Liver (tissue), 9 donors: ENCODE results near the gene RASAL2. TPM values are rescaled to one million over a fixed set of nuclear protein-coding genes. Genes with fewer than 3 reads are reported as not detected.

Experiments
- DNase-seq: peaks from one replicate; pipeline ENCODE4 v3.0.0-alpha.2; 2017; ENCODE audit warnings: low spot score
- H3K27ac ChIP-seq, 2 donors: one replicate each; pipeline ENCODE4 v1.7.0; 2013; ENCODE audit warnings: inconsistent platforms in 2 of 2, low read length in 2 of 2, control low read depth in 1 of 2, low read depth in 1 of 2, mild to moderate bottlenecking in 1 of 2
- H3K27me3 ChIP-seq, 4 donors: one replicate each; pipeline versions ENCODE4 v1.6.1 to v1.7.0; 2013; ENCODE audit warnings: low read length in 3 of 4, inconsistent platforms in 1 of 4, mild to moderate bottlenecking in 1 of 4, moderate library complexity in 1 of 4; ENCODE audit not compliant: control insufficient read depth in 4 of 4, insufficient read depth in 4 of 4
- H3K36me3 ChIP-seq, 4 donors: one replicate each; pipeline versions ENCODE4 v1.6.1 to v1.7.0; 2013; ENCODE audit warnings: low read length in 3 of 4, mild to moderate bottlenecking in 3 of 4, low read depth in 1 of 4, moderate library complexity in 1 of 4; ENCODE audit not compliant: control insufficient read depth in 4 of 4, insufficient read depth in 3 of 4
- H3K4me1 ChIP-seq, 4 donors: one replicate each; pipeline versions ENCODE4 v1.6.1 to v1.7.0; 2013; ENCODE audit warnings: low read length in 3 of 4, mild to moderate bottlenecking in 3 of 4, moderate library complexity in 1 of 4; ENCODE audit not compliant: control insufficient read depth in 4 of 4, insufficient read depth in 4 of 4
- H3K4me3 ChIP-seq, 3 donors: one replicate each; pipeline versions ENCODE4 v1.6.1 to v1.7.0; 2013; ENCODE audit warnings: low read length in 3 of 3, control low read depth in 1 of 3, low read depth in 1 of 3, mild to moderate bottlenecking in 1 of 3
- H3K9ac ChIP-seq, 2 donors: one replicate each; pipeline ENCODE4 v1.7.0; 2013; ENCODE audit warnings: low read length in 2 of 2, mild to moderate bottlenecking in 2 of 2, moderate library complexity in 2 of 2, control low read depth in 1 of 2, low read depth in 1 of 2
- H3K9me3 ChIP-seq, 4 donors: one replicate each; pipeline versions ENCODE4 v1.6.1 to v1.7.0; 2013; ENCODE audit warnings: low read length in 3 of 4; ENCODE audit not compliant: control insufficient read depth in 4 of 4
- EGR1 ChIP-seq, 2 donors: IDR thresholded peaks; 2 replicates each; pipeline ENCODE4 v1.6.1; 2016 to 2018; ENCODE audit warnings: antibody characterized with exemption in 2 of 2, low read depth in 2 of 2
- FOXA1 ChIP-seq: IDR thresholded peaks from 2 replicates; pipeline ENCODE4 v1.6.1; 2016; ENCODE audit warnings: antibody characterized with exemption
- FOXA2 ChIP-seq: IDR thresholded peaks from 2 replicates; pipeline ENCODE4 v1.6.1; 2016; ENCODE audit warnings: antibody characterized with exemption
- GABPA ChIP-seq, 2 donors: IDR thresholded peaks in 1 of 2; conservative IDR thresholded peaks in 1 of 2; 2 replicates each; pipeline ENCODE4 v1.6.1; 2016; ENCODE audit warnings: antibody characterized with exemption in 2 of 2, mild to moderate bottlenecking in 1 of 2, moderate library complexity in 1 of 2
- HNF4A ChIP-seq, 2 donors: conservative IDR thresholded peaks; 2 replicates each; pipeline ENCODE4 v1.6.1; 2016; ENCODE audit warnings: antibody characterized with exemption in 2 of 2, mild to moderate bottlenecking in 2 of 2
- HNF4G ChIP-seq: IDR thresholded peaks from 2 replicates; pipeline ENCODE4 v1.6.1; 2016; ENCODE audit warnings: antibody characterized with exemption
- NR2F2 ChIP-seq: IDR thresholded peaks from 2 replicates; pipeline ENCODE4 v1.6.1; 2016; ENCODE audit warnings: antibody characterized with exemption
- RAD21 ChIP-seq, 2 donors: IDR thresholded peaks; 2 replicates each; pipeline ENCODE4 v1.6.1; 2016; ENCODE audit warnings: antibody characterized with exemption in 2 of 2, mild to moderate bottlenecking in 2 of 2
- RXRA ChIP-seq, 2 donors: IDR thresholded peaks; 2 replicates each; pipeline ENCODE4 v1.6.1; 2017 to 2018; ENCODE audit warnings: antibody characterized with exemption in 2 of 2, mild to moderate bottlenecking in 1 of 2
- SP1 ChIP-seq: IDR thresholded peaks from 2 replicates; pipeline ENCODE4 v1.6.1; 2018; ENCODE audit warnings: antibody characterized with exemption, mild to moderate bottlenecking
- WGBS: extraction: QIAGEN DNeasy Blood & Tissue Kit; methylation state at CpG from one replicate; pipeline ENCODE4 v1.1.7; 2013; 5-methylcytosine and 5-hydroxymethylcytosine counted together
- polyA plus RNA-seq, 2 donors: library from polyadenylated mRNA; stranded (reverse) in 1 of 2; unstranded in 1 of 2; fragments of 200-250 nt in 1 of 2; fragments of >200 nt in 1 of 2; fragmentation: Nextera tagmentation in 1 of 2; extraction: Ambion mirVana in 1 of 2; gene quantifications; one replicate each; pipeline versions ENCODE4 v1.2.1 to v1.2.3, GENCODE V29; 2013 to 2015
- total RNA-seq, 2 donors: library from RNA; depleted of rRNA; stranded (reverse); fragments of >200 nt; gene quantifications; one replicate each; pipeline ENCODE4 v1.2.3, GENCODE V29; 2014
- TF ChIP-seq, protein P1 (sequence below): IDR thresholded peaks from 2 replicates; pipeline ENCODE4 v1.6.1; 2016; ENCODE audit warnings: antibody characterized with exemption, mild to moderate bottlenecking
- TF ChIP-seq, protein P2 (sequence below): IDR thresholded peaks from 2 replicates; pipeline ENCODE4 v1.6.1; 2016; ENCODE audit warnings: antibody characterized with exemption
- TF ChIP-seq, protein P3 (sequence below): IDR thresholded peaks from 2 replicates; pipeline ENCODE4 v1.6.1; 2016; ENCODE audit warnings: antibody characterized with exemption
- TF ChIP-seq, protein P4 (sequence below): fragments of 150-350 bp; IDR thresholded peaks from 2 replicates; pipeline ENCODE4 v1.5.1; 2017; ENCODE audit warnings: improper control_type of control experiment, low read depth, low read length; ENCODE audit not compliant: missing input control
- donor health status: healthy.
- donor health status: healthy.
- donor health status: healthy.
- donor health status: healthy.
- donor health status: healthy.

The RASAL2 gene
- total and polyA plus RNA-seq, 4 donors, result 1.8 to 8.1 (median 4.1) TPM

DNA sequence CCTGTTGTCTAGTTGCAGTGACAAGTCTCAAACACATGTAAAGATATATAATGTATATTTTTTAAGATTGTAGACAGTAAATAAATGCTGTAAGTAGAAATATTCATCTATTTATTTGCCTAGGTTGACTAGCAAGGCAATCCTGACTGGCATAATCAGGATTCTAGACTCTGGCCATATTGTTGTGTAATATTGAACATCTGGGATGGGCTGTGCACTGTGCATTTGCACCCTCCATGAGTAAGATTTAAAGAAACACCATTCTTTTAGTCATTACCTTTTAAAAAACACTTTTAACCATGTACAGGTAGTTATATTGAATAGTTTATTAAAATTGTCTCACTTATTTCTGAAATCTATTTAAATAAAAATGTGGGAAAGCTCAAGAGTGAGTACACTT, 32.4 kb downstream of the RASAL2 start:
- Histone ChIP-seq H3K9me3 (no peaks in the 10 kb centered on the region), H3K4me3 (no peak overlapping the region), H3K27me3 (no peaks in the 10 kb centered on the region), H3K27ac (no peak overlapping the region), H3K9ac (no peak overlapping the region), H3K36me3 (no peaks in the 10 kb centered on the region), H3K4me1 (no peaks in the 10 kb centered on the region)
- DNase-seq, result no peak
- TF ChIP-seq HNF4G (no peak), GABPA (IDR thresholded peaks at IDR 0.05 in 1 of 2, conservative IDR thresholded peaks at IDR 0.05 in 1 of 2) (no peak), SP1 (no peak), NR2F2 (no peak), HNF4A (conservative IDR thresholded peaks at IDR 0.05) (no peak), FOXA1 (no peak), RXRA (IDR thresholded peaks at IDR 0.05) (no peak), EGR1 (IDR thresholded peaks at IDR 0.05; ENCODE audit: low read depth in 2 of 2) (no peak), RAD21 (IDR thresholded peaks at IDR 0.05) (no peak)
- TF ChIP-seq, protein P1, sequence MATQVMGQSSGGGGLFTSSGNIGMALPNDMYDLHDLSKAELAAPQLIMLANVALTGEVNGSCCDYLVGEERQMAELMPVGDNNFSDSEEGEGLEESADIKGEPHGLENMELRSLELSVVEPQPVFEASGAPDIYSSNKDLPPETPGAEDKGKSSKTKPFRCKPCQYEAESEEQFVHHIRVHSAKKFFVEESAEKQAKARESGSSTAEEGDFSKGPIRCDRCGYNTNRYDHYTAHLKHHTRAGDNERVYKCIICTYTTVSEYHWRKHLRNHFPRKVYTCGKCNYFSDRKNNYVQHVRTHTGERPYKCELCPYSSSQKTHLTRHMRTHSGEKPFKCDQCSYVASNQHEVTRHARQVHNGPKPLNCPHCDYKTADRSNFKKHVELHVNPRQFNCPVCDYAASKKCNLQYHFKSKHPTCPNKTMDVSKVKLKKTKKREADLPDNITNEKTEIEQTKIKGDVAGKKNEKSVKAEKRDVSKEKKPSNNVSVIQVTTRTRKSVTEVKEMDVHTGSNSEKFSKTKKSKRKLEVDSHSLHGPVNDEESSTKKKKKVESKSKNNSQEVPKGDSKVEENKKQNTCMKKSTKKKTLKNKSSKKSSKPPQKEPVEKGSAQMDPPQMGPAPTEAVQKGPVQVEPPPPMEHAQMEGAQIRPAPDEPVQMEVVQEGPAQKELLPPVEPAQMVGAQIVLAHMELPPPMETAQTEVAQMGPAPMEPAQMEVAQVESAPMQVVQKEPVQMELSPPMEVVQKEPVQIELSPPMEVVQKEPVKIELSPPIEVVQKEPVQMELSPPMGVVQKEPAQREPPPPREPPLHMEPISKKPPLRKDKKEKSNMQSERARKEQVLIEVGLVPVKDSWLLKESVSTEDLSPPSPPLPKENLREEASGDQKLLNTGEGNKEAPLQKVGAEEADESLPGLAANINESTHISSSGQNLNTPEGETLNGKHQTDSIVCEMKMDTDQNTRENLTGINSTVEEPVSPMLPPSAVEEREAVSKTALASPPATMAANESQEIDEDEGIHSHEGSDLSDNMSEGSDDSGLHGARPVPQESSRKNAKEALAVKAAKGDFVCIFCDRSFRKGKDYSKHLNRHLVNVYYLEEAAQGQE, result no peak
- TF ChIP-seq, protein P2, sequence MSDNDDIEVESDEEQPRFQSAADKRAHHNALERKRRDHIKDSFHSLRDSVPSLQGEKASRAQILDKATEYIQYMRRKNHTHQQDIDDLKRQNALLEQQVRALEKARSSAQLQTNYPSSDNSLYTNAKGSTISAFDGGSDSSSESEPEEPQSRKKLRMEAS, result no peak
- TF ChIP-seq, protein P3, sequence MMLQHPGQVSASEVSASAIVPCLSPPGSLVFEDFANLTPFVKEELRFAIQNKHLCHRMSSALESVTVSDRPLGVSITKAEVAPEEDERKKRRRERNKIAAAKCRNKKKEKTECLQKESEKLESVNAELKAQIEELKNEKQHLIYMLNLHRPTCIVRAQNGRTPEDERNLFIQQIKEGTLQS, result no peak

DNA sequence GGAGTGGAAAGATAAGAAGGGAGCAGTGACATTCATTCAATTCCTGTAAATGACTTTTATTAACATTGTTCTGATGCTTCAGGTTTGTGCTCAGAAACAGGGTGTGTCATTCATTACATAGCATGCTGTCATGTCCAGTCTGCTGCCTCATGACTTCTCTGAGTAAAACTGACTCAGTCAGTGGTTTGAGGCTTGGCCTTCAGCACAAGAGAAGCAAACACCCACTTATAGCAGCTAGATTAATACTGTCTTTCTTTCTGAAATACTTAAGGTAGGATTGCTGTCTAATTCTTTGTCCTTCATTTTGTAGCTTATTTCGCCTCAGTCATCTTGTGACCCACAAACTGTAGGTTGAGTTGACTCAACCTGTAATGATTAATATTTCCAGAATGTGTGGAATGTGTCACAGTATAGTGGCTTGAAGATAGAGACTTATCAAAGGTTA, 32.9 kb downstream of the RASAL2 start:
- H3K4me1 ChIP-seq, result no peaks in the 10 kb centered on the region
- no peaks in the 10 kb centered on the region for H3K9me3 ChIP-seq
- no peak overlapping the region for H3K9ac ChIP-seq
- TF ChIP-seq, protein P4, sequence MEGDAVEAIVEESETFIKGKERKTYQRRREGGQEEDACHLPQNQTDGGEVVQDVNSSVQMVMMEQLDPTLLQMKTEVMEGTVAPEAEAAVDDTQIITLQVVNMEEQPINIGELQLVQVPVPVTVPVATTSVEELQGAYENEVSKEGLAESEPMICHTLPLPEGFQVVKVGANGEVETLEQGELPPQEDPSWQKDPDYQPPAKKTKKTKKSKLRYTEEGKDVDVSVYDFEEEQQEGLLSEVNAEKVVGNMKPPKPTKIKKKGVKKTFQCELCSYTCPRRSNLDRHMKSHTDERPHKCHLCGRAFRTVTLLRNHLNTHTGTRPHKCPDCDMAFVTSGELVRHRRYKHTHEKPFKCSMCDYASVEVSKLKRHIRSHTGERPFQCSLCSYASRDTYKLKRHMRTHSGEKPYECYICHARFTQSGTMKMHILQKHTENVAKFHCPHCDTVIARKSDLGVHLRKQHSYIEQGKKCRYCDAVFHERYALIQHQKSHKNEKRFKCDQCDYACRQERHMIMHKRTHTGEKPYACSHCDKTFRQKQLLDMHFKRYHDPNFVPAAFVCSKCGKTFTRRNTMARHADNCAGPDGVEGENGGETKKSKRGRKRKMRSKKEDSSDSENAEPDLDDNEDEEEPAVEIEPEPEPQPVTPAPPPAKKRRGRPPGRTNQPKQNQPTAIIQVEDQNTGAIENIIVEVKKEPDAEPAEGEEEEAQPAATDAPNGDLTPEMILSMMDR, result no peak
- TF ChIP-seq RXRA (IDR thresholded peaks at IDR 0.05) (no peak), FOXA2 (no peak), HNF4G (no peak)
- no peak overlapping the region for H3K4me3 ChIP-seq
- no peaks in the 10 kb centered on the region for H3K36me3 ChIP-seq
- DNase-seq, result no peak
- no peaks in the 10 kb centered on the region for H3K27me3 ChIP-seq
- no peak overlapping the region for H3K27ac ChIP-seq
- 92% methylated on average over 1 of the region's 1 CpG for WGBS
